ENCODE data around the gene GAGE2A.
"Not testable (repeated sequence)": the region's sequence is repeated elsewhere in the genome, so short reads cannot be mapped to it uniquely, and the experiment has no call there.

- TF ChIP-seq CTCF (conservative IDR thresholded peaks at IDR 0.05; ENCODE audit: low read depth in 2 of 2); POLR2AphosphoS5 (IDR thresholded peaks at IDR 0.05; ENCODE audit: low read depth); EZH2phosphoT487 (IDR thresholded peaks at IDR 0.05; ENCODE audit: unreplicated experiment); JUNB (IDR thresholded peaks at IDR 0.05; ENCODE audit: unreplicated experiment); ZNF331 (CRISPR knock-in tag; IDR thresholded peaks at IDR 0.05; ENCODE audit: low read depth); REST (IDR thresholded peaks at IDR 0.05; ENCODE audit: unreplicated experiment); ZNF462 (CRISPR knock-in tag; IDR thresholded peaks at IDR 0.05); EZH2 (IDR thresholded peaks at IDR 0.05; ENCODE audit: low read depth, unreplicated experiment); ZNF114 (CRISPR knock-in tag; IDR thresholded peaks at IDR 0.05): not testable (repeated sequence)
These were observed at the start of gene GAGE2A for GRCh38 chrX:49589196-49589595.

Measured in GM23338 (cell line).